ENCODE results near the gene ADD1. TPM values are rescaled to one million over a fixed set of nuclear protein-coding genes. Genes with fewer than 3 reads are reported as not detected.

ADD1 gene
- total RNA-seq, 1 experiment from 2014 or later, result 163 TPM

- TF ChIP-seq CTCF (conservative IDR thresholded peaks at IDR 0.05), result no peak
- H2AFZ ChIP-seq (ENCODE audit: low read length), result no peak overlapping the region
- no peak overlapping the region for H3T11ph ChIP-seq (ENCODE audit: low read length)
- DNase-seq, result no peak
- no peak overlapping the region for H4K91ac ChIP-seq (ENCODE audit: insufficient read length, low read depth, low read length)
- H3K9ac ChIP-seq (ENCODE audit: extremely low read depth, insufficient read length, low read length), result no peak overlapping the region
- no peak overlapping the region for H4K5ac ChIP-seq (ENCODE audit: insufficient read length, low read depth, low read length)
- no peak overlapping the region for H3K4me3 Mint-ChIP-seq
- peaks cover 5 to 8% of the 10 kb centered on the region in 2 experiments; a peak in 3 of 5 replicates for H3K9me3 Mint-ChIP-seq
- peaks cover 22 to 26% of the 10 kb centered on the region in 2 experiments for H3K4me1 Mint-ChIP-seq
- H3K79me1 ChIP-seq (ENCODE audit: insufficient read depth, low read depth, low read length, poor library complexity, severe bottlenecking), result no peaks in the 10 kb centered on the region
- H3K79me2 ChIP-seq (ENCODE audit: insufficient read depth, low read length), result no peaks in the 10 kb centered on the region
- no peaks in the 10 kb centered on the region for H3K27me3 Mint-ChIP-seq (ENCODE audit: low read depth)
- no peak overlapping the region for H3K4ac ChIP-seq (ENCODE audit: low read depth, low read length)
- no peak overlapping the region for H3K56ac ChIP-seq (ENCODE audit: insufficient read length, low read depth, low read length)
- H3K36me3 Mint-ChIP-seq (ENCODE audit: insufficient read depth in 1 of 3, low read depth in 3 of 3), result peaks cover 2 to 11% (median 11%) of the 10 kb centered on the region in 3 experiments; a peak in 6 of 7 replicates
- no peak overlapping the region for H2BK15ac ChIP-seq (ENCODE audit: low read depth, low read length)
- H3K18ac ChIP-seq (ENCODE audit: insufficient read length, low read depth, low read length), result no peak overlapping the region
- no peak overlapping the region for H4K8ac ChIP-seq (replicated peaks; ENCODE audit: insufficient read length, low read depth, low read length)
- no peaks in the 10 kb centered on the region; the same call in 1 of the 2 replicates for H3K4me1 ChIP-seq (ENCODE audit: insufficient read depth, low read length)
- no peak overlapping the region for H2BK20ac ChIP-seq (ENCODE audit: low read depth, low read length, poor library complexity, severe bottlenecking)
- H3K23me2 ChIP-seq (ENCODE audit: insufficient read length, low read depth, low read length, poor library complexity, severe bottlenecking), result peaks cover 4% of the 10 kb centered on the region
- WGBS (ENCODE audit: extremely low coverage, insufficient read length, low lambda C conversion rate), result no CpG with 5 or more reads among the region's 3 CpGs
- no peak overlapping the region for H3K14ac ChIP-seq (ENCODE audit: insufficient read depth, low read length)
- H3K27me3 ChIP-seq (ENCODE audit: insufficient read depth, low read length), result no peaks in the 10 kb centered on the region
- H3K4me2 ChIP-seq (ENCODE audit: insufficient read depth, insufficient read length, low read length), result no peak overlapping the region
- H2BK120ac ChIP-seq (ENCODE audit: low read depth, low read length, poor library complexity, severe bottlenecking), result no peak overlapping the region
- no peak overlapping the region for H3K27ac Mint-ChIP-seq
- H2BK12ac ChIP-seq (ENCODE audit: insufficient read length, low read depth, low read length), result no peak overlapping the region
- no peaks in the 10 kb centered on the region for H3K9me3 ChIP-seq (ENCODE audit: control insufficient read depth, low read depth, low read length)
- no peak overlapping the region for H3K27ac ChIP-seq (ENCODE audit: insufficient read length, low read depth, low read length)
- peaks cover 2% of the 10 kb centered on the region for H4K20me1 ChIP-seq (ENCODE audit: control insufficient read depth, insufficient read depth, insufficient read length)
- H2BK5ac ChIP-seq (ENCODE audit: insufficient read length, low read length), result no peak overlapping the region
- H2AK5ac ChIP-seq (ENCODE audit: insufficient read length, low read length), result no peak overlapping the region
- H3K23ac ChIP-seq (ENCODE audit: insufficient read length, low read depth, low read length), result no peak overlapping the region
Observed at GRCh38 chr4:2839060-2839459, 4.6 kb upstream of the ADD1 start.
